NCI-H1436 (cell line): ENCODE results near the gene LSAMP.

ENCODE experiments used
- DNase-seq: peaks from one replicate; lab custom pipeline; 2025; lab: John Stamatoyannopoulos, UW

LSAMP gene

GRCh38 chr3:115958526-115958925, 486.8 kb downstream of the LSAMP start:
- no peak for DNase-seq

- no peak for DNase-seq
Observed at GRCh38 chr3:115947325-115947724, 498.0 kb downstream of the LSAMP start.

- no peak for DNase-seq
Observed at GRCh38 chr3:115943579-115943978, 501.7 kb downstream of the LSAMP start.

GRCh38 chr3:115937054-115937453, 508.2 kb downstream of the LSAMP start:
- no peak for DNase-seq

GRCh38 chr3:115932807-115933206, 512.5 kb downstream of the LSAMP start:
- no peak for DNase-seq

DNA sequence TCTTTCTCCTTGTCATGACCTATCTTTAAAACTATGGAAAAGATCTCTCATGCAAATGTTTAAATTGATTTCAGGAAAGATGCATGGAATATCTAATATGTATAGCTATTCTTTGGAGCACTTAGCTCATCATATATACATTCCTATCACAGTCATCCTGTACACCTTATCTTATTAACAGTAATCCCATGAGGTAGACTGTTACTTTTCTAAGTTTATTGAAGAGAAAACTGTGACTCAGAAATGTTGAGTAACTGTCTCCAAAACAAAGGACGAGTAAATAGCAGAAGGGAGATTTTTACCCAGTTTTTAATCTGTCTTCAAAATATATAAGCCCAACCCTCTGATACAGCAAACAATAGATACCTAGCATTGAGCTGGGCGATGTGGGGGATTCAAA, 513.7 kb downstream of the LSAMP start:
- DNase-seq: no peak

GRCh38 chr3:115930922-115931321, 514.4 kb downstream of the LSAMP start:
- DNase-seq: no peak

- DNase-seq: no peak
Observed at GRCh38 chr3:115930168-115930567, 515.1 kb downstream of the LSAMP start.

DNA sequence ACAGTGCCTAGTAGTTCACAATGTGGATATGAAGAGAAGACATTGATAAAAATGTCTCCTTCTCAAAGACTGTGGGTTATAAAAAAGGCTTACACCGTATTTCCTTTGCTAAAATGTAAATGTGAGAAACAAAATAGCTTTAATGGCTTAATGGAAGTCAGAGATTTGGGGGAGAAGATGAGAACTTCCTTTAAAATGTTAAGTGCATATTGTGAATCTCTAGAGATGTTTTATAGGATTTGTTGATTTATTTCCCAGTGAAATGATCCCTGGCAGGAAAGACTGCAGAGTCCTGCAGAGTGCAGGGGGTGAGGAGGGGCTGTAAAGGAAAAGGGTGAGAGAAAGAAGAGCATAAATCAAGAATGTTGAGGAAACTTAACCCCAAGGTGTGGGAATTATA, 516.9 kb downstream of the LSAMP start:
- DNase-seq: no peak

GRCh38 chr3:115927197-115927596, 518.1 kb downstream of the LSAMP start:
- DNase-seq: no peak

GRCh38 chr3:115922681-115923347, 522.5 kb downstream of the LSAMP start:
- DNase-seq: no peak

- DNase-seq: no peak
Observed at GRCh38 chr3:115921711-115922110, 523.6 kb downstream of the LSAMP start.

- DNase-seq: no peak
Observed at GRCh38 chr3:115918900-115919299, 526.4 kb downstream of the LSAMP start.

DNA sequence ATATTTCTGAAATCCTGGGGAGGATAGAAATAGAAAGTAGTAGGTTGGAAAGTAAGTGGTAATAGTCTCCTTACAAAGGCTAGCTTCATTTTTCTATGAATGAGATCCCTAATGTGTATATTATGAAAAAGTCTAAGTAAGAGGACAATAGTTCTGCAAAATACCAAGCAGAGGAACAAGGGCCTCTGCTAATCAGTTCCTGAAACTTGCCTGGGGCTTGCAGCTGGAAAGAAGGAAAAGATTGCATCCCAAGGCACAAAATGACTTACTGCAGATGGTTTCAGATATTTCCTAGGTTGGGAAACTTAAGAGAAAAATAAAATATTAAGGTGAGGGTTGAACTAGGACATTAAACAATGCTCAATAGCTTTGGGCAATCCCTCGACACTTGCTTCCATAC, 528.4 kb downstream of the LSAMP start:
- DNase-seq: no peak

GRCh38 chr3:115915061-115915460, 530.2 kb downstream of the LSAMP start:
- no peak for DNase-seq

DNA sequence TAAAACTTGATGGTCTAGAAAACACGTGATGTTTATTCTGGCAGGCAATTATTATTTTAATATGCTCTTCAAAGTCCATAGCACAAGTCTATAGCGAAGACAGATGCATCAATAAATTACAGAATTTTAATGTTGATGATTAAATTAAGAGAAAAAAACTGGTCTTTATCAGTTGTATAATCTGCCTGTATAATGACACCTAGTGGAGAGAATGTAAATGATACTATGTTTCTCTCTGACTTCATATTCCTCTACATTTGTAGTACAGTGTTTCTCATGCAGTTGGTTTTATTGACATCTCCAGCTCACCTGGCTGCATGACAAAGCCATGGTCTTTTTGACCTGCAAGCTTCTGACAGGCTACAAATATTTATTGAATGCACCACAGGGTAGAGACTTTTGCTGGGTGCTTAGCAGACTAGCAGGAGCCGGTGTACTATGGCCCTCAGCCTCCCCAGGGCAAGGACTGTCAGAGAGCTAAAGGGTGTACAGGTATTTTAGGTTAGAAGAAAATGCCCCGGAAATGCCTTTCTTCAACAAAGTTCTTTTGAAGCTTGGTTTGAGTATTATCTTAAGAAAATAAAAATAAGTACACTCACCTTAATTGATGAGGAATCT, 532.1 kb downstream of the LSAMP start:
- DNase-seq: no peak

DNA sequence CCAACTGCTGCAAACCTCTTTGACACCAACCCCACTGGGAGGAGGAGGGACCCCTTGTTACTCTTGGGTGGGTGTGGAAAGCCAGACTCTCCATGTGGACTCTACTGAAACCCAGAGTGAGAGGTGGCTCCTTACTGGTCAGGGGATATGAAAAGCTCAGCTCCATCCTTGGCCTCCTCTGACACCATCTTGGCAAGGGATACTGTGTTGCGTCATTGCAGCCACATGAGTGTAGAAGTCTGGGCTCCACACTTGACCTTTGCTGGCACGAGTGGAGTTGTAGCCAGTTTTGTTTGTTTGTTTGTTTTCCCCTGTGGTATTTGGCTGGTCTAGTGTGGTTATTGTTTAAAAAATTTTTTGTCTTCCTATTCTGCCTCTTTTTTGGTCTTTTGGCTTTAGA, 532.9 kb downstream of the LSAMP start:
- no peak for DNase-seq

DNA sequence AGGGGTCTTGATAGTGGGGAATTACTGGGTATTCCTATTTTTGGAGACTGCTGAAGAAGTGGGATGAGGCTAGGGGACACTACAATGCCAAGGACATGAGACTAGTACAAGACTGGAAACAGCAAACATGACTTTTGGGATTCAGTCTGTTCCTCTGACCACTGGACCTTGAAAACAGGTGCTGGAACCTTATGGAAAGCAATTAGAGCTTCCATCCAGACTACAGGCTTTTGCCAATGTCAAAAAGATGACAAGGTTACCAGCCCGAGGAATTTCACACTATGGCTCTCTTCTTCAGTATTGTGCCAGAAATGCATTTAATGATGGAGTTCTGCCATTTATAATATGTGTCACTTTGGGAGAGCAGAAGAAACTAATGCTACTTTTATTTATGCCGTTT, 539.4 kb downstream of the LSAMP start:
- DNase-seq: no peak

- no peak for DNase-seq
Observed at GRCh38 chr3:115903843-115904242, 541.4 kb downstream of the LSAMP start.

DNA sequence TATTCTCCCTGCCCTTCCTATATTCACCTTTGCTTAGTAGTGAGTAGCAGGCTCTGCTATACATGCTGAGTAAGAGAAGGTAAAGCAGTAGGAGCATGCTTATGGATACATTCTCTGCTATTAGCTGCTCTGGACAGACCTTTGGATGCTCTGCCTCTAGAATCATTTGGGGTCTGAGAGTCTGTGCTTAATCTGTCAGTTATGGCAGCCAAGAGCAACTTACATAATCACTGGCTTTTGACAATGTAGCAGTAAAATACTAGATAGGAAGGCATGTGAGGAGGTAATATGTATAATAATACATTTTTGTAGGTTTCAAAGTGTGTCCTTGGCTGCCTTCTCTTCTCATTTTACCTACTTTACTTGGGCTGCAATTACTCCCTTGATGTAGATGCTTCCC, 544.3 kb downstream of the LSAMP start:
- no peak for DNase-seq

DNA sequence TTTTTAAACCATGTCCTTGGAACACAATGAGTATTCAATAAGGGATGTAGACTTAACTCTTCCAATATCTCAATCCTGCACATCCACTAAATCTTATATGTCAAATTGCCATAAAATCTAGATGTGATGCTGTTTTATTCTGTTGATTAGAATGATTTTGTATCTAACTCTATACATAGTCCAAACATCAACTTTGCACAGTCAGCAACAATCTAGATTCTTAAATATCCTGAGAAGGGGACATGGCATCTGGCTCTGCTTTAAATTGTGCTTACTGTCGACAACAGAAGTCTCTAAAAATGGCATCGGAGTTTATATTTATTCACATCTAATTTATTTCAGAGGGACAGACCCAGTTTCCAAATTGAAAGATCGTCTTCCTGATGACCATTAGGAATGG, 545.8 kb downstream of the LSAMP start:
- DNase-seq: no peak

- no peak for DNase-seq
Observed at GRCh38 chr3:115898656-115899410, 546.5 kb downstream of the LSAMP start.

- no peak for DNase-seq
Observed at GRCh38 chr3:115891006-115891636, 554.2 kb downstream of the LSAMP start.
